ENCODE results near the gene ATXN2L. TPM values are rescaled to one million over a fixed set of nuclear protein-coding genes. Genes with fewer than 3 reads are reported as not detected.

ATXN2L gene
- total and polyA plus RNA-seq, 9 donors = 36.2 to 143 (median 84.6) TPM

GRCh38 chr16:28884045-28884444 is 61.2 kb downstream of the ATXN2L start:
- Histone ChIP-seq H3K27me3 (no peaks in the 10 kb centered on the region), H3K4me1 (ENCODE audit: insufficient read depth) (peaks cover 7% of the 10 kb centered on the region), H3K9me3 (no peaks in the 10 kb centered on the region), H3K36me3 (no peaks in the 10 kb centered on the region), H3K4me3 (no peak overlapping the region), H3K27ac (no peak overlapping the region)
- intact Hi-C loops (cut with DNase I) = no loop called here
- WGBS, 3 donors = 88 to 96% (median 93%) methylated on average over 6 of the region's 6 CpGs
- DNase-seq = no peak
- TF ChIP-seq POLR2A (IDR thresholded peaks at IDR 0.05) (no peak), EP300 (IDR thresholded peaks at IDR 0.05) (no peak), CTCF (IDR thresholded peaks at IDR 0.05) (no peak)

Small RNAs within 50 kb of the gene (microRNA-seq; reads per million reads assigned to microRNA genes)
- 0 reads per million in 3 donors for gene MIR4721

Small RNAs within 50 kb of the gene (small RNA-seq; reads per million reads assigned to genes)
- not detected for gene RF00416

Other genes starting within 250 kb of the ATXN2L start
- 1 to 10 TPM in 2 of 7 donors, under 1 TPM in 5; 0.20 to 1.6 (median 0.78) TPM for gene SULT1A2, start 225.9 kb upstream of the ATXN2L start, total RNA-seq
- gene SULT1A2, start 225.9 kb upstream of the ATXN2L start, polyA plus RNA-seq = 1 to 10 TPM in 1 of 2 donors, under 1 TPM in 1; 0.13 to 1.2 TPM
- gene SULT1A1, start 213.0 kb upstream of the ATXN2L start, total RNA-seq = 10 to 100 TPM in 5 of 7 donors, 1 to 10 TPM in 2; 5.4 to 22.3 (median 10.3) TPM
- 10 to 100 TPM; 11.3 to 54.6 TPM for gene SULT1A1, start 213.0 kb upstream of the ATXN2L start, polyA plus RNA-seq
- 1 to 10 TPM in 2 of 7 donors, under 1 TPM in 3, not detected in 2; 0.28 to 2.7 (median 0.93) TPM for gene NPIPB8, start 184.9 kb upstream of the ATXN2L start, total RNA-seq
- gene NPIPB8, start 184.9 kb upstream of the ATXN2L start, polyA plus RNA-seq = not detected
- 100 to 1,000 TPM; 163 to 760 (median 544) TPM for gene EIF3C, start 111.5 kb upstream of the ATXN2L start, total RNA-seq
- 1,000 to 10,000 TPM in 1 of 2 donors, 100 to 1,000 TPM in 1; 357 to 1,101 TPM for gene EIF3C, start 111.5 kb upstream of the ATXN2L start, polyA plus RNA-seq
- 1 to 10 TPM in 6 of 7 donors, under 1 TPM in 1; 0.75 to 3.4 (median 2.8) TPM for gene NPIPB9, start 71.2 kb upstream of the ATXN2L start, total RNA-seq
- gene NPIPB9, start 71.2 kb upstream of the ATXN2L start, polyA plus RNA-seq = 1 to 10 TPM in 1 of 2 donors, under 1 TPM in 1; 0.63 to 1.9 TPM
- gene TUFM, start 23.3 kb downstream of the ATXN2L start, total RNA-seq = 100 to 1,000 TPM in 4 of 7 donors, 10 to 100 TPM in 3; 75.7 to 123 (median 105) TPM
- gene TUFM, start 23.3 kb downstream of the ATXN2L start, polyA plus RNA-seq = 100 to 1,000 TPM; 106 to 117 TPM
- gene SH2B1, start 40.8 kb downstream of the ATXN2L start, total RNA-seq = 10 to 100 TPM; 30.8 to 76.9 (median 60.0) TPM
- 10 to 100 TPM in 1 of 2 donors, 1 to 10 TPM in 1; 7.6 to 67.5 TPM for gene SH2B1, start 40.8 kb downstream of the ATXN2L start, polyA plus RNA-seq
- gene ATP2A1, start 55.5 kb downstream of the ATXN2L start, total RNA-seq = 1 to 10 TPM in 2 of 7 donors, under 1 TPM in 5; 0.15 to 2.5 (median 0.41) TPM
- under 1 TPM; 0.53 to 0.90 TPM for gene ATP2A1, start 55.5 kb downstream of the ATXN2L start, polyA plus RNA-seq
- gene RABEP2, start 102.2 kb downstream of the ATXN2L start, total RNA-seq = 10 to 100 TPM in 5 of 7 donors, 1 to 10 TPM in 2; 5.1 to 13.9 (median 11.3) TPM
- gene RABEP2, start 102.2 kb downstream of the ATXN2L start, polyA plus RNA-seq = 10 to 100 TPM in 1 of 2 donors, under 1 TPM in 1; 0.32 to 14.8 TPM
- gene CD19, start 109.0 kb downstream of the ATXN2L start, total RNA-seq = 1 to 10 TPM in 3 of 7 donors, under 1 TPM in 3, not detected in 1; 0.71 to 1.5 (median 1.1) TPM
- 1 to 10 TPM in 1 of 2 donors, under 1 TPM in 1; 0.40 to 2.5 TPM for gene CD19, start 109.0 kb downstream of the ATXN2L start, polyA plus RNA-seq
- 10 to 100 TPM; 18.8 to 29.2 (median 23.3) TPM for gene NFATC2IP, start 127.9 kb downstream of the ATXN2L start, total RNA-seq
- 10 to 100 TPM; 17.9 to 31.5 TPM for gene NFATC2IP, start 127.9 kb downstream of the ATXN2L start, polyA plus RNA-seq
- 10 to 100 TPM; 10.1 to 25.5 (median 17.4) TPM for gene SPNS1, start 151.8 kb downstream of the ATXN2L start, total RNA-seq
- 10 to 100 TPM in 1 of 2 donors, 1 to 10 TPM in 1; 4.5 to 23.7 TPM for gene SPNS1, start 151.8 kb downstream of the ATXN2L start, polyA plus RNA-seq
- gene LAT, start 162.1 kb downstream of the ATXN2L start, total RNA-seq = 1 to 10 TPM; 2.6 to 6.0 (median 4.6) TPM
- 1 to 10 TPM; 1.0 to 4.8 TPM for gene LAT, start 162.1 kb downstream of the ATXN2L start, polyA plus RNA-seq

Data from ovary (tissue), 9 donors.